AG09309 (cell line): ENCODE data around the gene YPEL1.
"Not testable (repeated sequence)": the region's sequence is repeated elsewhere in the genome, so short reads cannot be mapped to it uniquely, and the experiment has no call there.

Experiments used
- DNase-seq: peaks from one replicate; pipeline ENCODE4 v3.0.0-alpha.2; 2010; ENCODE audit warnings: low read depth
- H3K4me3 ChIP-seq: 2 replicates; pipeline ENCODE4 v1.5.1; 2011; ENCODE audit warnings: mild to moderate bottlenecking, low read depth, low read length, moderate library complexity; ENCODE audit not compliant: control insufficient read depth
- CTCF ChIP-seq: IDR thresholded peaks from 2 replicates; pipeline ENCODE4 v1.5.1; 2011; ENCODE audit warnings: mild to moderate bottlenecking, low read depth, low read length, inconsistent platforms; ENCODE audit not compliant: insufficient read depth, control insufficient read depth; ENCODE audit errors: missing control alignments

YPEL1 gene

GRCh38 chr22:21695430-21696085 is 40.0 kb downstream of the YPEL1 start:
- TF ChIP-seq CTCF = no peak
- no peak for DNase-seq
- no peak overlapping the region for H3K4me3 ChIP-seq

- no peak for TF ChIP-seq CTCF
- no peak for DNase-seq
- no peak overlapping the region for H3K4me3 ChIP-seq
Observed at GRCh38 chr22:21694795-21695429, 40.7 kb downstream of the YPEL1 start.

- H3K4me3 ChIP-seq = no peak overlapping the region
- no peak for DNase-seq
- no peak for TF ChIP-seq CTCF
Observed at GRCh38 chr22:21694394-21694793, 41.2 kb downstream of the YPEL1 start.

- H3K4me3 ChIP-seq = no peak overlapping the region
- TF ChIP-seq CTCF = no peak
- no peak for DNase-seq
Observed at GRCh38 chr22:21693999-21694341, 41.6 kb downstream of the YPEL1 start.

- H3K4me3 ChIP-seq = no peak overlapping the region
- no peak for DNase-seq
- TF ChIP-seq CTCF = no peak
Observed at GRCh38 chr22:21693333-21693998, 42.1 kb downstream of the YPEL1 start.

GRCh38 chr22:21692856-21693255 is 42.7 kb downstream of the YPEL1 start:
- not testable (repeated sequence) for DNase-seq, H3K4me3 ChIP-seq

- TF ChIP-seq CTCF = no peak
Observed at GRCh38 chr22:21691816-21692215, 43.8 kb downstream of the YPEL1 start.

More at GRCh38 chr22:21691816-21692215, 43.8 kb downstream of the YPEL1 start:
- H3K4me3 ChIP-seq = no peak overlapping the region
- DNase-seq = no peak
